ENCODE measurements around the gene PCDHA11.
"Not testable (repeated sequence)": the region's sequence is repeated elsewhere in the genome, so short reads cannot be mapped to it uniquely, and the experiment has no call there.

Gene PCDHA11

DNA sequence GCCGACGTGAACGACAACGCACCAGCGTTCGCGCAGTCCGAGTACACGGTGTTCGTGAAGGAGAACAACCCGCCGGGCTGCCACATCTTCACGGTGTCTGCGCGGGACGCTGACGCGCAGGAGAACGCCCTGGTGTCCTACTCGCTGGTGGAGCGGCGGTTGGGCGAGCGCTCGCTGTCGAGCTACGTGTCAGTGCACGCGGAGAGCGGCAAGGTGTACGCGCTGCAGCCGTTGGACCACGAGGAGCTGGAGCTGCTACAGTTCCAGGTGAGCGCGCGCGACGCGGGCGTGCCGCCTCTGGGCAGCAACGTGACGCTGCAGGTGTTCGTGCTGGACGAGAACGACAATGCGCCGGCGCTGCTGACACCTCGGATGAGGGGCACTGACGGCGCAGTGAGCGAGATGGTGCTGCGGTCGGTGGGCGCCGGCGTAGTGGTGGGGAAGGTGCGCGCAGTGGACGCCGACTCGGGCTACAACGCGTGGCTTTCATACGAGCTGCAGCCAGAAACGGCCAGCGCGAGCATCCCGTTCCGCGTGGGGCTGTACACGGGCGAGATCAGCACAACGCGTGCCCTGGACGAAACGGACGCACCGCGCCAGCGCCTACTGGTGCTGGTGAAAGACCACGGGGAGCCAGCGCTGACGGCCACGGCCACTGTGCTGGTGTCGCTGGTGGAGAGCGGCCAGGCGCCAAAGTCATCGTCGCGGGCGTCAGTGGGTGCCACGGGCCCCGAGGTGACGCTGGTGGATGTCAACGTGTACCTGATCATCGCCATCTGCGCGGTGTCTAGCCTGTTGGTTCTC is 18.7 kb upstream of the PCDHA11 start:
- DNase-seq = not testable (repeated sequence)

DNA sequence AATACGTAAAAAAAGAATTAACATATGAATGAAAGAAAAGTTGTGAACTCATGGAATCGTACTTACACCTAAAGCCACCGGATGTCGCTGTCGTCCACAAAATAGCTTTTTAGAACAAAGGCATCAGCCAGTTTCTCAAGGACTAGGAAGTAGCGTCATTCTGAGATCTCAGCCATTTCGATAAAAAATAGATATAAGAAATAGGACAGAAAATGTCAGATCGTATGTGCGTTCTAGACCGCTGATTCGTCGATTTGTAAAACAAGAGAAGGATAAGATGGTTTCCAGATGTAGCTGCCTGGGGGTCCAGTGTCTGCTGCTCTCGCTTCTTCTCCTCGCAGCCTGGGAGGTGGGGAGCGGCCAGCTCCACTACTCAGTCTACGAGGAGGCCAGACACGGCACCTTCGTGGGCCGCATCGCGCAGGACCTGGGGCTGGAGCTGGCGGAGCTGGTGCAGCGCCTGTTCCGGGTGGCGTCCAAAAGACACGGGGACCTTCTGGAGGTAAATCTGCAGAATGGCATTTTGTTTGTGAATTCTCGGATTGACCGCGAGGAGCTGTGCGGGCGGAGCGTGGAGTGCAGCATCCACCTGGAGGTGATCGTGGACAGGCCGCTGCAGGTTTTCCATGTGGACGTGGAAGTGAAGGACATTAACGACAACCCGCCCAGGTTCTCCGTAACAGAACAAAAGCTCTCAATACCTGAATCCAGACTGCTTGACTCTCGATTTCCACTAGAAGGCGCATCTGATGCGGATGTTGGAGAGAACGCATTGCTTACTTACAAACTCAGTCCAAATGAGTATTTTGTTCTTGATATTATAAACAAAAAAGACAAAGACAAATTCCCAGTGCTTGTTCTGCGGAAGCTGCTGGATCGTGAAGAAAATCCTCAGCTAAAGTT is 12.7 kb upstream of the PCDHA11 start, which contains the start of gene PCDHA10:
Gene PCDHA10, plus strand, starts transcription at position 126 of the 903 bp plus-strand sequence. Its CDS starts 152 bp downstream, at position 278.
- no peak for DNase-seq

GRCh38 chr5:140857177-140857986 is 11.4 kb upstream of the PCDHA11 start:
- no peak for DNase-seq

DNA sequence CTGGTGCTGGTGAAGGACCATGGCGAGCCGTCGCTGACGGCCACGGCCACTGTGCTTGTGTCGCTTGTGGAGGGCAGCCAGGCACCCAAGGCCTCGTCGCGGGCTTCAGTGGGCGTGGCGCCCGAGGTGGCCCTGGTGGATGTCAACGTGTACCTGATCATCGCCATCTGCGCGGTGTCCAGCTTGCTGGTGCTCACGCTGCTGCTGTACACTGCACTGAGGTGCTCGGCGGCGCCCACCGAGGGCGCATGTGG is 10.8 kb upstream of the PCDHA11 start:
- no peak for DNase-seq

GRCh38 chr5:140862441-140863295 is 6.1 kb upstream of the PCDHA11 start:
- no peak for DNase-seq

- DNase-seq = no peak
Measured at GRCh38 chr5:140869555-140869886, 764 bp downstream of the PCDHA11 start.

- DNase-seq = no peak
Measured at GRCh38 chr5:140870221-140871201, 1.8 kb downstream of the PCDHA11 start.

GRCh38 chr5:140875085-140876065 is 6.6 kb downstream of the PCDHA11 start, which contains the start of gene PCDHA12:
Gene PCDHA12, plus strand, starts transcription at chr5:140875308. Its CDS starts 165 bp downstream, at chr5:140875473.
- no peak for DNase-seq

DNA sequence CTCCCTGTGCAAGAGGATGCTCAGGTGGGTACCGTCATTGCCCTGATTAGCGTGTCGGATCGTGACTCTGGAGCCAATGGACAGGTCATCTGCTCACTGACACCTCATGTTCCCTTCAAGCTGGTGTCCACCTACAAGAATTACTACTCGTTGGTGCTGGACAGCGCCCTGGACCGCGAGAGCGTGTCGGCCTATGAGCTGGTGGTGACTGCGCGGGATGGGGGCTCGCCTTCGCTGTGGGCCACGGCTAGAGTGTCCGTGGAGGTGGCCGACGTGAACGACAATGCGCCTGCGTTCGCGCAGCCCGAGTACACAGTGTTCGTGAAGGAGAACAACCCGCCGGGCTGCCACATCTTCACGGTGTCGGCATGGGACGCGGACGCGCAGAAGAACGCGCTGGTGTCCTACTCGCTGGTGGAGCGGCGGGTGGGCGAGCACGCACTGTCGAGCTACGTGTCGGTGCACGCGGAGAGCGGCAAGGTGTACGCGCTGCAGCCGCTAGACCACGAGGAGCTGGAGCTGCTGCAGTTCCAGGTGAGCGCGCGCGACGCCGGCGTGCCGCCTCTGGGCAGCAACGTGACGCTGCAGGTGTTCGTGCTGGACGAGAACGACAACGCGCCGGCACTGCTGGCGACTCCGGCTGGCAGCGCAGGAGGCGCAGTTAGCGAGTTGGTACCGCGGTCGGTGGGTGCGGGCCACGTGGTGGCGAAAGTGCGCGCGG is 7.9 kb downstream of the PCDHA11 start:
- not testable (repeated sequence) for DNase-seq

DNA sequence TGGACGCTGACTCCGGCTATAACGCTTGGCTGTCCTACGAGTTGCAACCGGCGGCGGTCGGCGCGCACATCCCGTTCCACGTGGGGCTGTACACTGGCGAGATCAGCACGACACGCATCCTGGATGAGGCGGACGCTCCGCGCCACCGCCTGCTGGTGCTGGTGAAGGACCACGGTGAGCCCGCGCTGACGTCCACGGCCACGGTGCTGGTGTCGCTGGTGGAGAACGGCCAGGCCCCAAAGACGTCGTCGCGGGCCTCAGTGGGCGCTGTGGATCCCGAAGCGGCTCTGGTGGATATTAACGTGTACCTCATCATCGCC is 8.5 kb downstream of the PCDHA11 start:
- no peak for DNase-seq

DNA sequence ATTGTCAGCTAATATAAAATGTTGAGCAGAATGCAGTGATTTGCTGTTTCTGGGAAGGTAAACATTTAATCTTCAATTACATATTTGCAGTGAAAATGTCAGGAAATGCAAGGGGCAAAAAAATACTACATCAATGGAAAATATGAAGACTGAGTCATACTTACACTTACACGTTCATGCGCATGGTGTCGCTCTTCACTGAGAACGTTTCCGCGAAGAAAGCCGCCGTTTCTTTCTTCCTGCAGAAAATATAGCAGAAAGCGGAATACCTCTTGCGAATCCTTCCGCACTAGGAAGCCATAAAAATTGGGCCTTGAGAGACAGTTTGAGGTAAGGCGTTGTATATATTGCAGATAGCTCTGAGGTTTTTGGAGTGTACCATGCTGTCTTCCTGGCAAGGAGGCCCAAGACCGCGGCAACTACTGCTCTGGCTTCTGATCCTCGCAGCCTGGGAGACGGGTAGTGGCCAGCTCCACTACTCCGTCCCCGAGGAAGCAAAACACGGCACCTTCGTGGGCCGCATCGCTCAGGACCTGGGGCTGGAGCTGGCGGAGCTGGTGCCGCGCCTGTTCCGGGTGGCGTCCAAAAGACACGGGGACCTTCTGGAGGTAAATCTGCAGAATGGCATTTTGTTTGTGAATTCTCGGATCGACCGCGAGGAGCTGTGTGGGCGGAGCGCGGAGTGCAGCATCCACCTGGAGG is 13.3 kb downstream of the PCDHA11 start, which contains the start of gene PCDHA13:
Gene PCDHA13, plus strand, starts transcription at position 236 of the 702 bp plus-strand sequence. Its CDS starts 145 bp downstream, at position 381.
- no peak for DNase-seq

- DNase-seq = no peak
Measured at GRCh38 chr5:140882591-140882899, 13.8 kb downstream of the PCDHA11 start.

DNA sequence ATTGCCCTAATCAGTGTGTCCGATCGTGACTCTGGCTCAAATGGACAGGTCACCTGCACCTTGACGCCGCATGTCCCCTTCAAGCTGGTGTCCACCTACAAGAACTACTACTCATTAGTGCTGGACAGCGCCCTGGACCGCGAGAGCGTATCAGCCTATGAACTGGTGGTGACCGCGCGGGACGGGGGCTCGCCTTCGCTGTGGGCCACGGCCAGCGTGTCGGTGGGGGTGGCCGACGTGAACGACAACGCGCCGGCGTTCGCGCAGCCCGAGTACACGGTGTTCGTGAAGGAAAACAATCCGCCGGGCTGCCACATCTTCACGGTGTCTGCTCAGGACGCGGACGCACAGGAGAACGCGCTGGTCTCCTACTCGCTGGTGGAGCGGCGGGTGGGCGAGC is 14.6 kb downstream of the PCDHA11 start:
- DNase-seq = no peak

GRCh38 chr5:140883927-140884697 is 15.4 kb downstream of the PCDHA11 start:
- no peak for DNase-seq

GRCh38 chr5:140916325-140916724 is 47.6 kb downstream of the PCDHA11 start:
- no peak for DNase-seq
